Panc1 (cell line): ENCODE measurements around the gene TRIO.

ENCODE experiments used
- CTCF ChIP-seq: fragments of 450-650 bp; IDR thresholded peaks from 2 replicates; pipeline ENCODE4 v1.5.1; 2017; ENCODE audit warnings: mild to moderate bottlenecking
- REST ChIP-seq, 2 experiments: IDR thresholded peaks; 2 replicates each; pipeline ENCODE4 v1.6.1; 2011 to 2012; ENCODE audit warnings: low read depth in 2 of 2, control low read depth in 1 of 2, low read length in 1 of 2, mild to moderate bottlenecking in 1 of 2, moderate library complexity in 1 of 2; ENCODE audit not compliant: insufficient read depth in 1 of 2

DNA sequence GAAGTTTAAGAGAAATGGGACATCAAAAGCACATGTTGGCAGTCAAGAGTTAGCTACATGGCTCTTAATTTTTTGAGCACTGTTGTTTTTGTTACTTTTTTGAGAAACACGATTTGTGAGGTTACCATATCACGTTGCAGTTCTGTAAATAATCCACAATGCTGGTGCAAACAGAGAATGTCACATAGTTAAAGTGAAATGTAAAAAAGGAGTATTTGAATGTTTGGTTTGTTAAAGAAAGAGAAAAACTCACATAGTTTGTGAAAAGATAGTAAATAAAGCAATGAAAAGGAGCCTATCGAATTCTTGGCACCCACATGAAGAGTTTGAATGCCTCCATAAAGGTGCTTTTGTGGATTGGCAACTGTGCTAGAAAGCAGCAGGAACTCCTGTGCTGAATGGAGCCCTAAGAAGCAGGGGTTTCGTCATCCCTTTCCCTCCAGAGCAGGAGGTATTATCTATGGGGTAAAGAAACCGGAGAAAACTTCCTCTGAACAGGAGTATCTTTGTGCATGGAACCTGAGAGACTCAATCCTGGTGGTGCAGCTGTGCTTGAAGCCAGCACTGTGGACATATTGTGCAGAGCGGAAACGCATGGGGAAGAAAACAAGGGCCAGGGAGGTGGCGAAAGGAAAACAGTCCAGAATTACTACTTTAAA, 289.9 kb downstream of the TRIO start:
- TF ChIP-seq CTCF (no peak), REST (IDR thresholded peaks at IDR 0.05; ENCODE audit: insufficient read depth in 1 of 2, low read depth in 2 of 2, low read length in 1 of 2) (no peak)
